GM21515 (cell line): ENCODE measurements around the gene PGLYRP2.

Experiments
- ATAC-seq: cut with Tn5 transposase; IDR thresholded peaks from one replicate; pipeline ENCODE4 v1.9.1; 2021; ENCODE audit not compliant: unreplicated experiment

The PGLYRP2 gene

GRCh38 chr19:15427991-15428471, 51.3 kb downstream of the PGLYRP2 start:
- ATAC-seq, result no peak

DNA sequence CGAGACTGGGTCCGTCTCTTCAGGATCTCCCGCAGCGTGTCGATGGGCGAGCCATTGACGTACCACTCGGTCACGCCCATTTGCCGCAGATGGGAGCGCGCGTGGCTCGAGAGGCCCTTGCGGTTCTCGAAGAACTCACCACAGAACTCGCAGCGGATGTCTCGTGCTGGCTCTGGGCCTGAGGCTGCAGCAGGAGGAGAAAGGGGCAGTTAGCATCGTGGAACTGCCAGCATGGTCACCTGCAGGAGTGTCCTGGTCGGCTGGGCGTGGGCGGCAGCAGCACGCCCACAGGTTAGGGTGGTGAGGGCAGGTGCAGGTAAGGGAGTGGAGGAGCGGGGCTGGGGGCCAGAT, 52.0 kb downstream of the PGLYRP2 start:
- no peak for ATAC-seq

DNA sequence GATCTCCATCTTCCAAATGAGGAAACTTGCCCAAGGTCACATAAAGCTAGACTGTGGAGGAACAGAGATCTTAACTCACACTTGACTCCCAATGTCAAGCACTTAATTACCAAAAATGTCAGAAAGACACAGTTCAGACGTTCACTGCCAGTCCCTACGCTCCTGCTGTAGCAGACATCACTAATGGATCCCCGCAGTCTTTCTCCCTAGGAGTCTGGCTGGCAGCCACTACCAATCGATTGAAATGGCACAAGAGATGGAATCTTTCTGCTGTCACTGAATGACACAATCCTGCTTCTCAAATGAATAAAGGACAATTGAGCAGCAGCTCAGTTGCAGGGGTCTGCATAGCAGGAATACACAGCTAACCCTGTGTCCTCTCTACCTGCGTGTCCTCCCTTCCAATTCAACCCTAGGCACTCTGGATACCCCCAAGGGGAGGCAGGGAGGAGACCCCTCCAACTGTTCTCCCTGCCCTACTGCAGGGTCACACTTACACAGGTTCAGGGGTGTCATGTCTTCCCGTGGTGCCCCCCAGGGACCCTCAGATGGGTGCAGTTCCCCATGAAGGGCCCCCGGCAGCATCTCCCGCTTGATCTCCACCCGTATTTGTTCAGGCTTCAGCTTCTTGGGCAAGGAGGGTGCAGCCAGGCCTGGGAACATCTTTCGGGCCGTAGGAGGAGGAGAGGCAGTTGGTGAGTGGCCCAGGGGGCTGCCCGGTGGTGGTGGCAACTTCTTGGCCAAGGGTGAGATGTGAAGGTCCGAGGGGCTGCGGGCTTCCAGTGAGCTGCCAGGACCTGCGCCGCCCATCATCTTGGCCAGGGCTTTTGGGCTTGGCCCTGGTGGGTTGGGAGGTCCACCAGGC, 52.6 kb downstream of the PGLYRP2 start:
- ATAC-seq, result no peak

- no peak for ATAC-seq
These were observed 53.9 kb downstream of the PGLYRP2 start for GRCh38 chr19:15425321-15425950.

- no peak for ATAC-seq
These were observed 54.5 kb downstream of the PGLYRP2 start for GRCh38 chr19:15424692-15425272.

DNA sequence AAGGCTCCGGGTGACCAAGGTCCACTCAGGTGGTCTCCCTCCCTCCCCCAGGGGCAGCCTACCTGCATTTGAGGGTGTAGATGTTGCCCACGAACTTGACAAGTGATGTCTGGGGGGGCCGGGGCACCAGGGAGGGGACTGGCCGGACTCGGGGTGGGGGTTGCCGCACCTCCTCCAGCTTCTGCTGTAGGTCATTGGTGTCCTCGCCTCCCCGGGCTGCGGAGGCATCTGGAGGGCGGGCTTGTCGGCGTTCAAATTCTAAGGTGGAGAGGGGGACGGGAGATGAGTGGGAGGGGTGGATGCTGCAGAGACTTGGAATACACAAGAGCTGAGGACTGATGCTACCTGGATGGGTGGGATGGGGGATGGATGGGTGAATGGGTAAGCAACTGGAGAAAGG, 55.2 kb downstream of the PGLYRP2 start:
- ATAC-seq, result no peak

GRCh38 chr19:15423130-15423529, 56.2 kb downstream of the PGLYRP2 start:
- ATAC-seq, result no peak

DNA sequence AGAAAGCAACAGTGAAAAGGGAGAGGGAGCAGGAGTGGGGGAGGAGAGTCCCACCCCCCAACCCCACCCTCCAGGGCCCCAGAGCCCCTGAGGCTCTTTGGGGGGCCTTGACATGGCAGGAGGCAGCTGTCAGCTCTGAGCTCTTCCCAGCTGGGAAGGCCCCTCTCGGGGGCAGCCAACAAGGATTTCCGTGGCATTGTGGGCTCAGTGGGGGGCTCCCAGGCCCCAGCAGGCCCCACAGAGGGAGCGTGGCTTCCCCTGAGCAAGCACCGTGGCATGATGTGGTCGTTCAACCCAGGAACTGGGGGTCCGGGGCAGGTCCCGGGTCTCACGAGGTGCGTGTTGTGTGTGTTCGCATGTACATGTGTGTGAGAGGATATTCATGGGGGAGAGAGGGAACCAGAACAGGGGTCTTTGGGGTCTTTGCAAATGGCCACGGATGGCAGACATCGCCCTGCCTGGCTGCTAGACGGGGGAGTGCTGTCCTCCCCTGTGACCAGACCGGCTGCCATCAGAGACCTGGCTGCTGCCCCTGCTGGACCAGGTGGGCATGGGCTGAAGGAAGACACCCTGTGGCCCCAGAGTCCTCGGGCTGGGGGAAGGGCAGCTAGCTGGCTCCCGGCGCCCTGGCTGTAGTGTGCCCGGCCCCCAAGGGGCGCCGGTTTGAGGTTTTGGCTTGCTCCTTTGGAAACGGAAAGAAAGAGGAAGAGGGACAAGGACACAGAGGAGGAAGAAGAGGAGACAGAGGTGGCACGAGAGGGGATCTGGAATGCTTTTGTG, 56.8 kb downstream of the PGLYRP2 start:
- ATAC-seq, result no peak

DNA sequence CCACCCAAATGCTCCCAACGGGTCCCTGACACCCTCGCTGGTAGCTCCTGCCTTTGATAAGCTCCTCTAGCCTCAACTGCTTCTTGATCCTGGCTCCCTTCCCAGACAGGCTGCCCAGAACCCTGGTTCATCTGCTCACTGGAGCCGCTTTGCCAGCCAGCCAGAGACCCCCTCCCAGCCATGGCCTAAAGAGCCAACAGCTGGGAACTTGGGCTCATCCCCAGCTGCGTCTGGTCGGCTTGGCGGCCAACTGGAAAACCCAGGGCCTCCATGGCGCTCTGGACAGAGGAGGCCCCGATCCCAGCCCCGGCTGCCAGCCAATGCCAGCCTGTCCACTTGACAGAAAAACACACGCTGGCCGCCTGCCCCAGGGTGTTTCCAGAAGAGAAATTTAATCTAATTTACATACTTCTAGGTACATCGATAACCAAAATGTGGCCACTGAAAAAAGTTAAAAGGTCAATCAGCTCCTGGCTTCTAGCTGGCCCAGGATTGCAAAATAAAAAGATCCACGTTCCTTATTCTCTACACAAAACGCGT, 57.5 kb downstream of the PGLYRP2 start:
- ATAC-seq, result no peak

DNA sequence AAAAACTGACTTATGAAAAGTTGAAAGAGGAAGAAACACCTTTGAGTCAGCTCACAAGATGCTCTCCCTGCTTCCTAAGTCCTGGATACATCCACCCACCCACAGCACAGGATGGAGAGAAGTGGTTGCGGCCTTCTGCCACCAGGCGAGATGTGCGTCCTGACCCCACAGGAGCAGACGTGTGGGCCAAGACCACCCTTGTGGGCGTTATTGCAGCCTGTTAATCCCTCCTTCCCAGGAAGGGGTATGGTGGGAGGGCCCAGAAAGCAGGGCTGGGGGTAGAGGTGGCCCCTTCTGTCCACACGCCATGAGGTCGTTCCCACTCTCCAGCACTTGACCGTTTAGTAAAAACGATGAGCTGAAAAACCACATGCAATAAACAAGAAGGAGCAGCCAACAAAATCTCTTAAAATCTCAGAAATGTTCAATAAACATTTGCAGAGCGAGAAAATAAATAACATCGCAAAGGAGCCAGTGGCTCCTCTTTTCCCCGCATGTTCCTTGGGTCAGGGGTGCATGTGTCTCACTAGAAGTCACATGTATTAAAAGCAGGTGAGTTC, 58.1 kb downstream of the PGLYRP2 start:
- ATAC-seq, result no peak

DNA sequence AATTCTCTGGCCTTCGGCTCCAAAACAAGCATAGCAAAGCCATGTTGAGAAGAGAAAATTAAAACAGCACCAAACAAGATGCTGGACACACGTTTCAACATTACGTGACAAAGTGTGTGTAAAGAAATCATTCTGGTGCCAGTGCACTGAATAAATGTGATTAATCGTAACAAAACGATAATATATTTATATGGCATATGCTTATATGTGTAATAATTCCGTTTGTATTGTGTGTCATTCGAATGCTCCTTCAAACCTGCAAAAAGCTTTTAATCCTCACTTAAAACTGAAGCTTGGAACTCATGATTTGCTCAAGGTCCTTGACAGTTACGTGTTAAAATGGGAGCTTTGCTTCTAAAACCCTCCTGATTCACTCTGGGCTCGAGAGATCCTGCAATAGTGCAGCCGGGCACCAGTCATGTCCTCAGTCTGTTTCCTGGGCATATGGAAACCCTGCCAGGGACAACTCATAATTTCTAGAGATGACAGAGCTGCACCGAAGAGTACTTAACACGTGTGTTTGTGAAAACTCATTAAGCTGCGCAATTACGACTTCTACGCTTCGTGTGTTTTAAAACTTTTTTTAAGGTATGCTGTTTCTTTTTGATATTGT, 59.8 kb downstream of the PGLYRP2 start:
- no peak for ATAC-seq
